Measurements from ENCODE around the gene ALK.

DNA sequence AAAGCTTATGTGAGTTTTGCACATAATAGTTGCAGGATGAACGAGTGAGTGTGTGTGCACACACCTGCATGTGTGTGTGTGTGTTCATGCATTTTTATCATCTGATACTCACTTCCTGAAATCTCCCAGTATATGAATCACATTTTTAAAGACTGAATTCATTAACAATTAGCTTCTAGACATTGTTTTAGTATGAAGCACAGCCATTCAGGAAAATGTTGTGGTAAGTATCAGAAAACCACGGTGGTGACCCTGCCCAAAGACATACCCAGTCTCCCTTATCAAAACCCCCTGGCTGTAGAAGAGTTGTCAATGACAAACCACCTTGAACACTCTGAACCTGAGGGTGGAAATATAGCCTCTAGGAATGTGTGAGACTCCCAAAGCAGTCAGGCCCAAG lies 220.8 kb downstream of the ALK start:
- TF ChIP-seq, protein P1, sequence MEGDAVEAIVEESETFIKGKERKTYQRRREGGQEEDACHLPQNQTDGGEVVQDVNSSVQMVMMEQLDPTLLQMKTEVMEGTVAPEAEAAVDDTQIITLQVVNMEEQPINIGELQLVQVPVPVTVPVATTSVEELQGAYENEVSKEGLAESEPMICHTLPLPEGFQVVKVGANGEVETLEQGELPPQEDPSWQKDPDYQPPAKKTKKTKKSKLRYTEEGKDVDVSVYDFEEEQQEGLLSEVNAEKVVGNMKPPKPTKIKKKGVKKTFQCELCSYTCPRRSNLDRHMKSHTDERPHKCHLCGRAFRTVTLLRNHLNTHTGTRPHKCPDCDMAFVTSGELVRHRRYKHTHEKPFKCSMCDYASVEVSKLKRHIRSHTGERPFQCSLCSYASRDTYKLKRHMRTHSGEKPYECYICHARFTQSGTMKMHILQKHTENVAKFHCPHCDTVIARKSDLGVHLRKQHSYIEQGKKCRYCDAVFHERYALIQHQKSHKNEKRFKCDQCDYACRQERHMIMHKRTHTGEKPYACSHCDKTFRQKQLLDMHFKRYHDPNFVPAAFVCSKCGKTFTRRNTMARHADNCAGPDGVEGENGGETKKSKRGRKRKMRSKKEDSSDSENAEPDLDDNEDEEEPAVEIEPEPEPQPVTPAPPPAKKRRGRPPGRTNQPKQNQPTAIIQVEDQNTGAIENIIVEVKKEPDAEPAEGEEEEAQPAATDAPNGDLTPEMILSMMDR (IDR thresholded peaks at IDR 0.05), result no peak
- TF ChIP-seq POLR2A (IDR thresholded peaks at IDR 0.05), result no peak

All from thyroid gland (tissue), 4 donors.